Progenitor cell of endocrine pancreas (in vitro differentiated cells): ENCODE data around the gene DRC1. TPM values are rescaled to one million over a fixed set of nuclear protein-coding genes. Genes with fewer than 3 reads are reported as not detected.

Source experiments
- DNase-seq: peaks from one replicate; pipeline ENCODE4 v3.0.0; 2021; ENCODE audit warnings: low spot score; ENCODE audit not compliant: unreplicated experiment
- H3K27ac Mint-ChIP-seq: 2 replicates; pipeline ENCODE4 v1.8.0; 2021; ENCODE audit warnings: mild to moderate bottlenecking, moderate library complexity, mixed read lengths
- H3K27me3 Mint-ChIP-seq: 2 replicates; pipeline ENCODE4 v1.8.0; 2021; ENCODE audit warnings: mixed read lengths
- H3K36me3 Mint-ChIP-seq: 2 replicates; pipeline ENCODE4 v1.8.0; 2022; ENCODE audit warnings: mixed read lengths; ENCODE audit not compliant: insufficient read depth
- H3K4me1 Mint-ChIP-seq: 2 replicates; pipeline ENCODE4 v1.8.0; 2021; ENCODE audit warnings: low read depth, mixed read lengths
- H3K4me3 Mint-ChIP-seq: 2 replicates; pipeline ENCODE4 v1.8.0; 2021; ENCODE audit warnings: low read depth, mild to moderate bottlenecking, moderate library complexity, mixed read lengths
- H3K9me3 Mint-ChIP-seq: 2 replicates; pipeline ENCODE4 v1.8.0; 2021; ENCODE audit warnings: low read depth, mixed read lengths
- total RNA-seq: library from RNA; stranded (reverse); gene quantifications from 2 replicates; pipeline ENCODE4 v1.2.1, GENCODE V29; 2021
- TF ChIP-seq, protein P1 (sequence below): fragments of 200-600 bp; sonication (generic); IDR thresholded peaks from one replicate; pipeline ENCODE4 v1.5.0; 2021; ENCODE audit warnings: antibody characterized with exemption, mild to moderate bottlenecking; ENCODE audit not compliant: unreplicated experiment

Gene DRC1
- total RNA-seq, 1 donor from 2014 or later: 0.57 TPM

DNA sequence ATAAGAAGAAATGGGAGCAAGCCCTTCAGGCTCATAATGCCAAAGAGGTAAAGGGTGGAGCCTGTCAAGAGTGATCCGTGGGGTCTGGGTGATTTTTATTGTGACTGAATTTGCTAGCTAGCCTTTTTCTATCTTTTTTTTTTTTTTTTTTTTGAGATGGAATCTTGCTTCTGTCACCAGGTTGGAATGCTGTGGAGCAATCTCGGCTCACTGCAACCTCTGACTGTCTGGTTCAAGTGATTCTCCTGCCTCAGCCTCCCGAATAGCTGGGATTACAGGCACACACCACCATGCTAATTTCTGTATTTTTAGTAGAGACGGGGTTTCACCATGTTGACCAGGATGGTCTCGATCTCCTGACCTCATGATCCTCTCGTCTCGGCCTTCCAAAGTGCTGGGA is 29.1 kb downstream of the DRC1 start:
- Mint-ChIP-seq H3K27ac (no peak overlapping the region), H3K27me3 (peaks cover 27% of the 10 kb centered on the region)

DNA sequence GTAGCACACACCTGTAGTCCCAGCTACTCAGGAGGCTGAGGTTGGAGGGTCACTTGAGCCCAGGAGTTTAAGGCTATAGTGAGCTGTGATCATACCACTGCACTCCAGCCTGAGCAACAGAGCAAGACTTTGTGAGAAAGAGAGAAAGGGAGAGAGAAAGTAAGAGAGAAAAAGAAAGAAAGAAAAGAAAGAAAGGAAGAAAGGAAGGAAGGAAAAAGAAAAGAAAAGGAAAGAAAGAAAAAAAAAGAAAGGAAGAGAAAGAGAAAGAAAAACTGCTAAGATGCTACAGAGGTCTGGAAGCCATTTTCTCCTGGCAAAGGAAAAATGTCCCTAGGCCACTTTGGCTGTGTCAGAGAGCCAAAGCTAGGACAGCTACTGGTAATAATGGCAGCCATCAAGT is 30.6 kb downstream of the DRC1 start:
- TF ChIP-seq, protein P1, sequence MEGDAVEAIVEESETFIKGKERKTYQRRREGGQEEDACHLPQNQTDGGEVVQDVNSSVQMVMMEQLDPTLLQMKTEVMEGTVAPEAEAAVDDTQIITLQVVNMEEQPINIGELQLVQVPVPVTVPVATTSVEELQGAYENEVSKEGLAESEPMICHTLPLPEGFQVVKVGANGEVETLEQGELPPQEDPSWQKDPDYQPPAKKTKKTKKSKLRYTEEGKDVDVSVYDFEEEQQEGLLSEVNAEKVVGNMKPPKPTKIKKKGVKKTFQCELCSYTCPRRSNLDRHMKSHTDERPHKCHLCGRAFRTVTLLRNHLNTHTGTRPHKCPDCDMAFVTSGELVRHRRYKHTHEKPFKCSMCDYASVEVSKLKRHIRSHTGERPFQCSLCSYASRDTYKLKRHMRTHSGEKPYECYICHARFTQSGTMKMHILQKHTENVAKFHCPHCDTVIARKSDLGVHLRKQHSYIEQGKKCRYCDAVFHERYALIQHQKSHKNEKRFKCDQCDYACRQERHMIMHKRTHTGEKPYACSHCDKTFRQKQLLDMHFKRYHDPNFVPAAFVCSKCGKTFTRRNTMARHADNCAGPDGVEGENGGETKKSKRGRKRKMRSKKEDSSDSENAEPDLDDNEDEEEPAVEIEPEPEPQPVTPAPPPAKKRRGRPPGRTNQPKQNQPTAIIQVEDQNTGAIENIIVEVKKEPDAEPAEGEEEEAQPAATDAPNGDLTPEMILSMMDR: no peak
- Mint-ChIP-seq H3K27ac (no peak overlapping the region), H3K4me1 (no peaks in the 10 kb centered on the region), H3K36me3 (no peaks in the 10 kb centered on the region), H3K9me3 (no peaks in the 10 kb centered on the region), H3K4me3 (no peak overlapping the region), H3K27me3 (peaks cover 27% of the 10 kb centered on the region)
- DNase-seq: no peak

More for the DNA sequence above, 29.1 kb downstream of the DRC1 start:
- Mint-ChIP-seq H3K4me3 (no peak overlapping the region), H3K9me3 (no peaks in the 10 kb centered on the region), H3K36me3 (no peaks in the 10 kb centered on the region), H3K4me1 (no peaks in the 10 kb centered on the region)
- no peak for DNase-seq
- TF ChIP-seq, protein P1: no peak

DNA sequence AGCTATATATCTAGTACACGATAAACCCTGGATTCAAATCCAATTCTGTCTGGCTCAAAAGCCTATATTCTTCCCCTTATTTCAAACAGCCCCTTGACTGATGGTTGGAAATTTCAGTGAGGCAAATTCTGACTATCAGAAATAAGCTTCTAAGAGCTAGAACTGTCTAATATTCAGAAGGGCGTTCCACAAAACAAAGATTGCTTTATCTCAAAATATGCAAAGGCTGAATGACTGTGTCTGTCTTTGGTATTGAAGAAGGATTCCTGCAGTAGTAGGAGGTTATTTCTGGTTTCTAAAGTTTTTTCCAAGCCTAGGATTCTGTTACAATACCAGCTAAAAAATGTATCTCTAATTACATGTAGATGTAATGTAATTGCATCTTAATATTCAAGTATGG is 31.1 kb downstream of the DRC1 start:
- no peak overlapping the region for H3K4me3 Mint-ChIP-seq
- H3K27me3 Mint-ChIP-seq: peaks cover 27% of the 10 kb centered on the region
- no peaks in the 10 kb centered on the region for H3K9me3 Mint-ChIP-seq
- no peaks in the 10 kb centered on the region for H3K4me1 Mint-ChIP-seq
- no peaks in the 10 kb centered on the region for H3K36me3 Mint-ChIP-seq
- no peak overlapping the region for H3K27ac Mint-ChIP-seq
- TF ChIP-seq, protein P1: no peak
- DNase-seq: no peak

- no peak for DNase-seq
- Mint-ChIP-seq H3K36me3 (no peaks in the 10 kb centered on the region), H3K27ac (no peak overlapping the region), H3K4me1 (peaks cover 8% of the 10 kb centered on the region), H3K9me3 (no peaks in the 10 kb centered on the region), H3K4me3 (no peak overlapping the region), H3K27me3 (peaks cover 40% of the 10 kb centered on the region)
- TF ChIP-seq, protein P1: no peak
Measured at GRCh38 chr2:26435106-26435505, 33.4 kb downstream of the DRC1 start.

DNA sequence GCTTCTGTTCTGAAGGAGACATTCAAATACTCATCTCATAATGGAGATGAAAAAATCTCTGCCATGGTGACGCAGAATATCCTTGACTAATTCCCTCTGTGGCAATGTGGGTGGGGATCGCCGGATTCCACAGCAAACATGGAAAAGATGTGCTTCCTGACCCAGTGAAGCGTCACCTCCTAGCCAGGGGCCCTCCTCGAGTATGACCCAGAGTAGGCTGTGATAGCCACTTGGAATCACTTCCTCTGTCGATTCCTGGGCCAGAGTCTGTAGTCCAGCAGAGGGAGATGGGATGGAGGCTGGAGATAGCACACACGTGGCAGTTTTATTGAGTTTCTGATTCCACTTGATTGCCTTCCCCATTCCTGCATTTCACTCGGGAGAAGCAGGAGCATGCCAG is 36.8 kb downstream of the DRC1 start:
- Mint-ChIP-seq H3K4me1 (peaks cover 8% of the 10 kb centered on the region), H3K9me3 (no peaks in the 10 kb centered on the region), H3K27me3 (peaks cover 19% of the 10 kb centered on the region), H3K36me3 (no peaks in the 10 kb centered on the region), H3K27ac (no peak overlapping the region), H3K4me3 (no peak overlapping the region)
- TF ChIP-seq, protein P1: no peak
- DNase-seq: no peak
